GM12873 (cell line): ENCODE results near the gene NAMPT.

Source experiments
- TF ChIP-seq, protein P1 (sequence below): IDR thresholded peaks from 2 replicates; pipeline ENCODE4 v1.5.1; 2012; ENCODE audit warnings: low read depth, mild to moderate bottlenecking, moderate library complexity, low read length, control low read depth; ENCODE audit not compliant: insufficient read depth; ENCODE audit errors: missing control alignments

Gene NAMPT

GRCh38 chr7:106283831-106284713 lies 711 bp downstream of the NAMPT start:
- TF ChIP-seq, protein P1, sequence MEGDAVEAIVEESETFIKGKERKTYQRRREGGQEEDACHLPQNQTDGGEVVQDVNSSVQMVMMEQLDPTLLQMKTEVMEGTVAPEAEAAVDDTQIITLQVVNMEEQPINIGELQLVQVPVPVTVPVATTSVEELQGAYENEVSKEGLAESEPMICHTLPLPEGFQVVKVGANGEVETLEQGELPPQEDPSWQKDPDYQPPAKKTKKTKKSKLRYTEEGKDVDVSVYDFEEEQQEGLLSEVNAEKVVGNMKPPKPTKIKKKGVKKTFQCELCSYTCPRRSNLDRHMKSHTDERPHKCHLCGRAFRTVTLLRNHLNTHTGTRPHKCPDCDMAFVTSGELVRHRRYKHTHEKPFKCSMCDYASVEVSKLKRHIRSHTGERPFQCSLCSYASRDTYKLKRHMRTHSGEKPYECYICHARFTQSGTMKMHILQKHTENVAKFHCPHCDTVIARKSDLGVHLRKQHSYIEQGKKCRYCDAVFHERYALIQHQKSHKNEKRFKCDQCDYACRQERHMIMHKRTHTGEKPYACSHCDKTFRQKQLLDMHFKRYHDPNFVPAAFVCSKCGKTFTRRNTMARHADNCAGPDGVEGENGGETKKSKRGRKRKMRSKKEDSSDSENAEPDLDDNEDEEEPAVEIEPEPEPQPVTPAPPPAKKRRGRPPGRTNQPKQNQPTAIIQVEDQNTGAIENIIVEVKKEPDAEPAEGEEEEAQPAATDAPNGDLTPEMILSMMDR, result no peak

- TF ChIP-seq, protein P1, result no peak
Measured at GRCh38 chr7:106283501-106283830, 1.3 kb downstream of the NAMPT start.

GRCh38 chr7:106282852-106283251 lies 1.9 kb downstream of the NAMPT start:
- TF ChIP-seq, protein P1, result no peak

DNA sequence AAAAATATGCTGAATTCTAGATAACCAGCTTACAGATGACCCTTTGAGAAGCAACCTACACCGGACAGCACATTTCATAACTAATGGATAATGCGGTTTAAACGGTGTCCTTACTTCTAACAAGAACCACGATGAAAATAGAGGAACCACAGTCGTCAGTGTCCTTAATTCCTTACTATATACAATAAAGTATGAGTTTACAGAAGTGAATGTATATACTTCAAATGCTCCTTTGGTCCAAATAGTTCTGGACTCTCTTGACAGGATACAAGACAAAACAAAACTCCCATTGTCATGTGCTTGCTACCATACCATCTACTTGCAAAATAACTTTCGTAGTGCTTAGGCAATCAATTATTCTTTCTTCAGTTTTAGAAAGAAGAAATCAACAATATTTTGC lies 2.4 kb downstream of the NAMPT start:
- TF ChIP-seq, protein P1, result no peak

- TF ChIP-seq, protein P1, result no peak
Measured at GRCh38 chr7:106281585-106282318, 3.0 kb downstream of the NAMPT start.

DNA sequence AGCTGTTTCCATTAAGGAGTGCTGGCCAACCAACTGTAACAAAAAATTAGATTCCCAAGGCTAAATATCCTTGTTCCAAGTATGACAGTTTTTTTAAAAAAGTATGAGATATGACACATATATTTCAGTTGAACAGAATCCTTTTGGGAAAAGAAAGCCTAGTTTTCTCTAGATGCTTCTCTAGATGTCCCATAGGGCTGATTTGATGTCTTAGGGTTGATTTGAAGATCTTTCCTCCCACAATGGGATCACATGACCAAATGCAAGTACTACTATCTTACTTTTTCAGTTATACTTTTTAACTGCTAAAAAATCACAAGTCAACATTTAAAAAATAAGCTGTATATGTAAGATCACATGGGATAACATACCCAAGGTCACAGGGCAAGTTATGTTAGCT lies 3.7 kb downstream of the NAMPT start:
- TF ChIP-seq, protein P1, result no peak

DNA sequence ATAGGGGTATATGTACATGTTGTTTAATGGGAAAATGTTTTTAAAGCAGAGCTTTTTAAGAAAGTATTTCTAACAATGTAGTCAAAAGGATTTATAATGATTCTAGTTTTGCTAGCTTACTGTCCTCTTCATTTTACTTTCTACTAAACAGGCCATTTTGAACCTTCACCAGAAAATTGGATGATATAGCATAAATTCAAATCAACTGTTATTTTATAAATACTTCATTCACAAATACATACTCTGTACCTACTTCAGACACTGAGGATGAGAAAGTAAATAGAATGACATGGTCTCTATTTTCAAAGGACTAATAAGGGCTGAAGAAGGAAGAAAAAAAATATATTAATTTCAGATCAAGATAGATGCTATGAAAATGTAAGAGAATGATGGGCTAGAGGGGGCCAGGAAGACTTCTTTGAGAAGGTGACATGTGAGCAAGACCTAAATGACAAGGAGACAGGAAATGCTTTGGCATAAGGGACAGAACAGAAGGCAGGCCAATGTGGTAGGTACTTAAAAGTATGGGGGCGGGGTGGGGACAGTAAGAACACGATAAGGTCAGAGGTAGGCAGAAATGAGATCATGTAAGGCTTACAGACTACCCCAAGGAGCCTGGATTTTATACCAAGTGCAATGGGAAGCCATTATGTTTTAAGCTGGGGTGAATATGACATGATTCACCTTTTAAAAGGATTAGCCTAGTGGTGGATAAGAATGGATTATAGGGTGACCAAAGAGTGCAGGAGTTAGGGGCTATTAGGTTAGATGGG lies 5.2 kb downstream of the NAMPT start:
- TF ChIP-seq, protein P1, result no peak
